ENCODE measurements around the gene NOL4L. TPM values are rescaled to one million over a fixed set of nuclear protein-coding genes. Genes with fewer than 3 reads are reported as not detected.

Gene NOL4L
- polyA plus RNA-seq, 1 donor (not counting 4 experiments of a cell fraction or from before 2014, with no cell fraction given) = 1.0 TPM

GRCh38 chr20:32458061-32458836 is 126.9 kb downstream of the NOL4L start:
- Histone ChIP-seq H3K27me3 (ENCODE audit: control insufficient read depth, extremely low read depth, insufficient read depth, low read length) (no peaks in the 10 kb centered on the region), H2AFZ (ENCODE audit: control insufficient read depth, low read length) (no peak overlapping the region), H3K4me2 (ENCODE audit: control insufficient read depth, extremely low read depth, insufficient read depth, low read depth, low read length) (no peak overlapping the region), H3K36me3 (ENCODE audit: control insufficient read depth in 2 of 2, extremely low read depth in 1 of 2, insufficient read depth in 2 of 2, low read length in 2 of 2) (no peaks in the 10 kb centered on the region), H3K4me1 (ENCODE audit: control insufficient read depth, extremely low read depth, insufficient read depth, low read length) (no peaks in the 10 kb centered on the region), H3K27ac (ENCODE audit: control insufficient read depth, insufficient read depth, low read length) (no peak overlapping the region), H3K79me2 (ENCODE audit: control insufficient read depth, insufficient read depth, low read length) (no peaks in the 10 kb centered on the region), H4K20me1 (ENCODE audit: control insufficient read depth, extremely low read depth, insufficient read depth, low read length) (no peaks in the 10 kb centered on the region), H3K9me1 (ENCODE audit: control insufficient read depth, extremely low read depth, insufficient read depth, low read length) (no peaks in the 10 kb centered on the region), H3K4me3 (ENCODE audit: control insufficient read depth in 2 of 3, extremely low read depth in 1 of 3, insufficient read depth in 2 of 3, low read depth in 1 of 3, low read length in 3 of 3) (no peak overlapping the region), H3K9ac (ENCODE audit: control insufficient read depth, extremely low read depth, insufficient read depth, low read length) (no peak overlapping the region), H3K9me3 (ENCODE audit: control insufficient read depth, low read depth, low read length) (no peaks in the 10 kb centered on the region)
- no peak for DNase-seq (ENCODE audit: low read depth, low spot score)
- TF ChIP-seq EZH2 (IDR thresholded peaks at IDR 0.05; ENCODE audit: low read length) = no peak
- dilution Hi-C loops (cut with MboI; ENCODE audit: extremely low pct_ligation_motif_present, low sequenced_read_pairs) = no loop called here
- no peak for FAIRE-seq

DNA sequence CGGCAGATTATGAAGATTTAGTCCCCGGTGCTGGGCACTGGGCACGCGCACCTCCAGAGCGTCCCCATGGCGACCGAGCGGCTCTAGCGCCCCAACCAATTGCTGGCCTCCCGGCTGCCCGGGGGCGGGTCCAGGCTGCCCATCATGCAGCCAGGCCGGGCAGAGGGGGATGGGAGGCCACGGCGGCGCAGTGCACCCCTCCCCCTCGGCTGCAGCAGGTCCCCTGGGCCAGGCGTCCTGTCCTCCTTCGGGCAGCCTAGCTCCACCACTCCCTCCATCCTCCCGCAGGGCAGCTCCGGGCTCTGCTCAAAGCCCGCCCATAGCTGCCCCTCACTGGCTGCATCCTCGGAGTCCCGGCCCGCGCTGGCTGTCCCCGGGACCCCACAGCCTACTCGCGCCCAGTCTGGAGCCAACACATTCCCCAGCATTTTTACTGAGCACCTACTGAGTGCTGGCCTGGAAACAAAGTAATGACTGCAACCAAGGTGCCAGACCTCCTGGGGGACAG is 127.6 kb downstream of the NOL4L start:
- TF ChIP-seq, protein P1, sequence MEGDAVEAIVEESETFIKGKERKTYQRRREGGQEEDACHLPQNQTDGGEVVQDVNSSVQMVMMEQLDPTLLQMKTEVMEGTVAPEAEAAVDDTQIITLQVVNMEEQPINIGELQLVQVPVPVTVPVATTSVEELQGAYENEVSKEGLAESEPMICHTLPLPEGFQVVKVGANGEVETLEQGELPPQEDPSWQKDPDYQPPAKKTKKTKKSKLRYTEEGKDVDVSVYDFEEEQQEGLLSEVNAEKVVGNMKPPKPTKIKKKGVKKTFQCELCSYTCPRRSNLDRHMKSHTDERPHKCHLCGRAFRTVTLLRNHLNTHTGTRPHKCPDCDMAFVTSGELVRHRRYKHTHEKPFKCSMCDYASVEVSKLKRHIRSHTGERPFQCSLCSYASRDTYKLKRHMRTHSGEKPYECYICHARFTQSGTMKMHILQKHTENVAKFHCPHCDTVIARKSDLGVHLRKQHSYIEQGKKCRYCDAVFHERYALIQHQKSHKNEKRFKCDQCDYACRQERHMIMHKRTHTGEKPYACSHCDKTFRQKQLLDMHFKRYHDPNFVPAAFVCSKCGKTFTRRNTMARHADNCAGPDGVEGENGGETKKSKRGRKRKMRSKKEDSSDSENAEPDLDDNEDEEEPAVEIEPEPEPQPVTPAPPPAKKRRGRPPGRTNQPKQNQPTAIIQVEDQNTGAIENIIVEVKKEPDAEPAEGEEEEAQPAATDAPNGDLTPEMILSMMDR (optimal IDR thresholded peaks at IDR 0.05 in 1 of 3, IDR thresholded peaks at IDR 0.05 in 1 of 3, conservative IDR thresholded peaks at IDR 0.05 in 1 of 3; ENCODE audit: extremely low read depth in 1 of 3, insufficient read depth in 2 of 3, low read length in 3 of 3) = no peak
- no peak for TF ChIP-seq EZH2 (IDR thresholded peaks at IDR 0.05; ENCODE audit: low read length)
- FAIRE-seq = no peak
- Histone ChIP-seq H3K4me2 (ENCODE audit: control insufficient read depth, extremely low read depth, insufficient read depth, low read depth, low read length) (no peak overlapping the region), H3K9me3 (ENCODE audit: control insufficient read depth, low read depth, low read length) (no peaks in the 10 kb centered on the region), H3K9me1 (ENCODE audit: control insufficient read depth, extremely low read depth, insufficient read depth, low read length) (no peaks in the 10 kb centered on the region), H3K9ac (ENCODE audit: control insufficient read depth, extremely low read depth, insufficient read depth, low read length) (no peak overlapping the region), H3K27ac (ENCODE audit: control insufficient read depth, insufficient read depth, low read length) (no peak overlapping the region), H3K4me3 (ENCODE audit: control insufficient read depth in 2 of 3, extremely low read depth in 1 of 3, insufficient read depth in 2 of 3, low read depth in 1 of 3, low read length in 3 of 3) (peak overlapping the region in 1 of 3 experiments; percentile 26), H2AFZ (ENCODE audit: control insufficient read depth, low read length) (no peak overlapping the region), H3K27me3 (ENCODE audit: control insufficient read depth, extremely low read depth, insufficient read depth, low read length) (no peaks in the 10 kb centered on the region), H4K20me1 (ENCODE audit: control insufficient read depth, extremely low read depth, insufficient read depth, low read length) (no peaks in the 10 kb centered on the region), H3K36me3 (ENCODE audit: control insufficient read depth in 2 of 2, extremely low read depth in 1 of 2, insufficient read depth in 2 of 2, low read length in 2 of 2) (peaks cover 0 to 1% of the 10 kb centered on the region in 2 experiments), H3K79me2 (ENCODE audit: control insufficient read depth, insufficient read depth, low read length) (no peaks in the 10 kb centered on the region), H3K4me1 (ENCODE audit: control insufficient read depth, extremely low read depth, insufficient read depth, low read length) (no peaks in the 10 kb centered on the region)
- no peak for DNase-seq (ENCODE audit: low read depth, low spot score)
- dilution Hi-C loops (cut with MboI; ENCODE audit: extremely low pct_ligation_motif_present, low sequenced_read_pairs) = no loop called here

Data from keratinocyte (primary cell).